IMR-90 (cell line): Measurements from ENCODE around the gene MAP3K9. TPM values are rescaled to one million over a fixed set of nuclear protein-coding genes. Genes with fewer than 3 reads are reported as not detected.

Experiments
- ATAC-seq: fragments of 200-7000 bp; cut with Tn5 transposase; 2 replicates; pipeline ENCODE4 v1.9.1; 2020; ENCODE audit warnings: low read depth, mild to moderate bottlenecking, moderate library complexity
- BruUV-seq: library from RNA; stranded (reverse); fragments of 400-500 nt; replicated peaks from 2 replicates; lab custom pipeline; 2021; lab: Mats Ljungman, UMichigan
- CTCF ChIA-PET: fragments of 300-600 bp; formaldehyde crosslinking; extraction: SDS; loops from one replicate; lab custom pipeline; 2021; ENCODE audit warnings: antibody characterized with exemption; lab: Yijun Ruan, JAX
- POLR2A ChIA-PET: fragments of 300-600 bp; sonication (Branson Sonifier 250); formaldehyde crosslinking; loops from one replicate; lab custom pipeline; 2022; ENCODE audit warnings: antibody characterized with exemption; ENCODE audit not compliant: unreplicated experiment; lab: Charles Lee
- DNase-seq: peaks from one replicate; pipeline ENCODE4 v3.0.0; 2013
- H2AFZ ChIP-seq: replicated peaks from 2 replicates; pipeline ENCODE3; 2013; ENCODE audit warnings: low read length, mild to moderate bottlenecking; ENCODE audit not compliant: poor library complexity
- H2AK5ac ChIP-seq: 2 replicates; pipeline ENCODE4 v1.6.1; 2013; ENCODE audit warnings: low read depth, low read length, inconsistent platforms
- H2AK9ac ChIP-seq: replicated peaks from 2 replicates; pipeline ENCODE3; 2013; ENCODE audit warnings: mild to moderate bottlenecking, low read depth, low read length, moderate library complexity; ENCODE audit not compliant: poor library complexity
- H2BK120ac ChIP-seq: 2 replicates; pipeline ENCODE4 v1.6.1; 2013; ENCODE audit warnings: low read depth, low read length, inconsistent platforms
- H2BK15ac ChIP-seq: 3 replicates; pipeline ENCODE4 v1.6.1; 2013; ENCODE audit warnings: low read depth, low read length, inconsistent platforms
- H2BK20ac ChIP-seq: 2 replicates; pipeline ENCODE4 v1.6.1; 2013; ENCODE audit warnings: low read depth, mild to moderate bottlenecking, inconsistent platforms, low read length, moderate library complexity
- H2BK5ac ChIP-seq: 2 replicates; pipeline ENCODE4 v1.6.1; 2013; ENCODE audit warnings: mild to moderate bottlenecking, low read depth, low read length, inconsistent platforms; ENCODE audit not compliant: poor library complexity, severe bottlenecking
- H3K14ac ChIP-seq: replicated peaks from 2 replicates; pipeline ENCODE4 v1.6.1; 2013; ENCODE audit warnings: low read depth, low read length, inconsistent platforms
- H3K18ac ChIP-seq: 2 replicates; pipeline ENCODE4 v1.6.1; 2013; ENCODE audit warnings: low read depth, low read length, control low read depth
- H3K23ac ChIP-seq: 2 replicates; pipeline ENCODE4 v1.6.1; 2013; ENCODE audit warnings: low read depth, low read length, inconsistent platforms
- H3K27ac ChIP-seq: 2 replicates; pipeline ENCODE4 v1.5.1; 2013; ENCODE audit warnings: mild to moderate bottlenecking, control low read depth, low read length; ENCODE audit not compliant: insufficient read depth
- H3K27me3 ChIP-seq: 2 replicates; pipeline ENCODE4 v1.6.1; 2013; ENCODE audit warnings: low read length; ENCODE audit not compliant: control insufficient read depth, insufficient read depth
- H3K36me3 ChIP-seq: 2 replicates; pipeline ENCODE4 v1.6.1; 2013; ENCODE audit warnings: low read length, mixed read lengths; ENCODE audit not compliant: control insufficient read depth, insufficient read depth
- H3K4ac ChIP-seq: 2 replicates; pipeline ENCODE4 v1.6.1; 2013; ENCODE audit warnings: low read depth, low read length, inconsistent platforms
- H3K4me1 ChIP-seq: 2 replicates; pipeline ENCODE4 v1.6.1; 2013; ENCODE audit warnings: low read length, mixed read lengths; ENCODE audit not compliant: control insufficient read depth, insufficient read depth
- H3K4me2 ChIP-seq: 2 replicates; pipeline ENCODE4 v1.6.1; 2013; ENCODE audit warnings: low read depth, mild to moderate bottlenecking, control low read depth, low read length, moderate library complexity
- H3K4me3 ChIP-seq: 2 replicates; pipeline ENCODE4 v1.5.1; 2013; ENCODE audit warnings: low read depth, mild to moderate bottlenecking, control low read depth, low read length, moderate library complexity; ENCODE audit not compliant: insufficient read depth
- H3K56ac ChIP-seq: 2 replicates; pipeline ENCODE4 v1.6.1; 2013; ENCODE audit warnings: low read length, inconsistent platforms; ENCODE audit not compliant: insufficient read depth; ENCODE audit errors: extremely low read depth
- H3K79me1 ChIP-seq, 2 experiments: 2 replicates each; pipeline ENCODE4 v1.6.1; 2013; ENCODE audit warnings: low read length in 2 of 2, inconsistent platforms in 1 of 2, low read depth in 1 of 2
- H3K9ac ChIP-seq: 2 replicates; pipeline ENCODE4 v1.6.1; 2013; ENCODE audit warnings: low read depth, low read length, control low read depth
- H3K9me1 ChIP-seq: 2 replicates; pipeline ENCODE4 v1.6.1; 2013; ENCODE audit warnings: low read length, inconsistent platforms; ENCODE audit not compliant: insufficient read depth
- H3K9me3 ChIP-seq: 2 replicates; pipeline ENCODE4 v1.6.1; 2013; ENCODE audit warnings: low read length; ENCODE audit not compliant: control insufficient read depth, insufficient read depth
- H4K20me1 ChIP-seq: 2 replicates; pipeline ENCODE4 v1.6.1; 2013; ENCODE audit warnings: low read length, inconsistent platforms; ENCODE audit not compliant: insufficient read depth
- H4K5ac ChIP-seq: 2 replicates; pipeline ENCODE4 v1.6.1; 2013; ENCODE audit warnings: mild to moderate bottlenecking, low read depth, low read length, control low read depth
- H4K8ac ChIP-seq, 2 experiments: 2 replicates each; pipeline ENCODE4 v1.6.1; 2013; ENCODE audit warnings: low read depth in 2 of 2, low read length in 2 of 2, control low read depth in 1 of 2, inconsistent platforms in 1 of 2
- H4K91ac ChIP-seq: 2 replicates; pipeline ENCODE4 v1.6.1; 2013; ENCODE audit warnings: low read depth, low read length, inconsistent platforms; ENCODE audit not compliant: insufficient read depth
- BHLHE40 ChIP-seq: fragments of 150-350 bp; IDR thresholded peaks from 2 replicates; pipeline ENCODE4 v1.6.1; 2016; ENCODE audit warnings: mild to moderate bottlenecking, low read depth, low read length
- CHD1 ChIP-seq: IDR thresholded peaks from 2 replicates; pipeline ENCODE4 v1.6.1; 2012; ENCODE audit warnings: low read depth, low read length, improper control_type of control experiment
- FOS ChIP-seq: fragments of 150-350 bp; IDR thresholded peaks from 2 replicates; pipeline ENCODE4 v1.6.1; 2016; ENCODE audit warnings: low read depth, low read length
- MAFK ChIP-seq: IDR thresholded peaks from 2 replicates; pipeline ENCODE4 v1.6.1; 2012; ENCODE audit warnings: low read depth, low read length, improper control_type of control experiment
- MXI1 ChIP-seq: IDR thresholded peaks from 2 replicates; pipeline ENCODE4 v1.6.1; 2012; ENCODE audit warnings: low read depth, mild to moderate bottlenecking, low read length, moderate library complexity, borderline replicate concordance
- NFE2L2 ChIP-seq: fragments of 150-350 bp; IDR thresholded peaks from 2 replicates; pipeline ENCODE4 v1.6.1; 2016; ENCODE audit warnings: low read depth, mild to moderate bottlenecking, low read length
- POLR2A ChIP-seq: IDR thresholded peaks from 2 replicates; pipeline ENCODE4 v1.6.1; 2012; ENCODE audit warnings: mild to moderate bottlenecking, low read depth, low read length
- RAD21 ChIP-seq: IDR thresholded peaks from 2 replicates; pipeline ENCODE4 v1.6.1; 2012; ENCODE audit warnings: low read length, improper control_type of control experiment
- RCOR1 ChIP-seq: IDR thresholded peaks from 2 replicates; pipeline ENCODE4 v1.6.1; 2012; ENCODE audit warnings: mild to moderate bottlenecking, low read length, improper control_type of control experiment; ENCODE audit not compliant: insufficient replicate concordance
- RFX5 ChIP-seq: IDR thresholded peaks from 2 replicates; pipeline ENCODE4 v1.8.0; 2012; ENCODE audit warnings: low read depth, mild to moderate bottlenecking, low read length, moderate library complexity
- USF2 ChIP-seq: fragments of 150-350 bp; IDR thresholded peaks from 2 replicates; pipeline ENCODE4 v1.6.1; 2017; ENCODE audit warnings: mild to moderate bottlenecking, antibody characterized with exemption, low read length, low read depth
- WGBS, 2 experiments: methylation state at CpG; one replicate each; pipeline versions ENCODE4 v1.1.5 to v1.1.7; 2013; ENCODE audit warnings: missing lambda C conversion rate in 2 of 2; ENCODE audit not compliant: insufficient read length in 1 of 2; ENCODE audit errors: extremely low coverage in 2 of 2; 5-methylcytosine and 5-hydroxymethylcytosine counted together
- dilution Hi-C: fragments of 300-500 bp; cut with HindIII; formaldehyde crosslinking; loops from one replicate; pipeline ENCODE4 v1.14.3; 2018; ENCODE audit warnings: low sequenced_read_pairs; ENCODE audit not compliant: unreplicated experiment
- in situ Hi-C: fragments of 300-500 bp; cut with MboI; formaldehyde crosslinking; loops from 3 replicates; pipeline ENCODE4 v1.14.3; 2019; ENCODE audit warnings: low sequenced_read_pairs, inconsistent platforms, mixed read lengths
- intact Hi-C: fragments of 100-400 bp; cut with micrococcal nuclease; formaldehyde crosslinking; loops from 2 replicates; pipeline ENCODE4 v1.10.0; 2022
- polyA plus RNA-seq, 3 experiments: library from polyadenylated mRNA; depleted of rRNA; stranded (reverse); fragments of >200 nt; gene quantifications; 2 replicates each; pipeline ENCODE4 v1.2.3, GENCODE V29; 2012; ENCODE audit warnings: low replicate concordance in 1 of 3
- total RNA-seq: library from RNA; depleted of rRNA; stranded (reverse); fragments of >200 nt; gene quantifications from 2 replicates; pipeline ENCODE4 v1.2.3, GENCODE V29; 2012
- TF ChIP-seq, protein P1 (sequence below): fragments of 150-350 bp; IDR thresholded peaks from 2 replicates; pipeline ENCODE4 v1.6.1; 2016; ENCODE audit warnings: low read depth, mild to moderate bottlenecking, low read length, moderate library complexity, borderline replicate concordance
- TF ChIP-seq, protein P2 (sequence below): conservative IDR thresholded peaks from 2 replicates; pipeline ENCODE4 v1.5.1; 2012; ENCODE audit warnings: mild to moderate bottlenecking, low read depth, low read length, improper control_type of control experiment

Gene MAP3K9
- total and polyA plus RNA-seq, 2 of the 4 experiments (the other 2 are of a cell fraction), result 0.17 to 0.18 TPM

DNA sequence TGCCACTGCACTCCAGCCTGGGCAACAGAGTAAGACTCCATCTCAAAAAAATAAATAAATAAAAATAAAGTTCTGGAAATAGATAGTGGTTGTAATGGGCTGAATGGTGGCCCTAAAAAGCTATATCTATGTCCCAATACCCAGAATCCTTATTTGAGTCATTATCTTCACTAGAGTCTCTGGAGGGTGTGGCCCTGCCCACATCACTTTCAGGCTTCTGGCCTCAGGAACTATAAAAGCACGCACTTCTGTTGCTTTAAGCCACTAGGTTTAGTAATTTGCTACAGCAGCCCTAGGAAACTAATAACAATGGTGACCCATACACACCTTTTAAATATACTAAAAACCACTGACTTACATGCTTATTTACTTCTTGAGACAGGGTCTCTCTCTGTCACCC lies 49.9 kb downstream of the MAP3K9 start:
- Histone ChIP-seq H3K56ac (no peak overlapping the region), H4K20me1 (no peaks in the 10 kb centered on the region), H2AFZ (no peak overlapping the region), H3K27ac (no peak overlapping the region), H3K27me3 (no peaks in the 10 kb centered on the region), H3K4me1 (no peaks in the 10 kb centered on the region), H3K4me2 (no peak overlapping the region), H3K14ac (no peak overlapping the region), H3K9ac (no peak overlapping the region), H2AK5ac (no peak overlapping the region), H3K23ac (no peak overlapping the region), H4K8ac (no peak overlapping the region), H3K4ac (no peak overlapping the region), H2BK20ac (no peak overlapping the region), H3K79me1 (no peaks in the 10 kb centered on the region), H3K9me3 (no peaks in the 10 kb centered on the region), H4K91ac (no peak overlapping the region), H2AK9ac (no peak overlapping the region), H3K18ac (no peak overlapping the region), H3K9me1 (no peaks in the 10 kb centered on the region), H3K4me3 (no peak overlapping the region), H4K5ac (no peak overlapping the region), H2BK5ac (no peak overlapping the region), H2BK120ac (no peak overlapping the region), H3K36me3 (no peaks in the 10 kb centered on the region), H2BK15ac (no peak overlapping the region)
- DNase-seq (no peak), ATAC-seq (no peak)
- intact Hi-C loops (no loop called here), in situ Hi-C loops (no loop called here), dilution Hi-C loops (no loop called here)
- BruUV-seq, result no TSS peak
- POLR2A ChIA-PET, result interaction anchor here (0.5 kb wide), 1 partner anchor 618 kb away, joined by 3 read pairs; no protein-coding TSS in a partner anchor
- WGBS, 2 experiments, result 83% methylated on average over 1 of the region's 1 CpG; no CpG with 5 or more reads in 1 of the 2 experiments
- TF ChIP-seq BHLHE40 (no peak), RAD21 (no peak), CHD1 (no peak), RFX5 (no peak), MAFK (no peak), RCOR1 (no peak), POLR2A (no peak), MXI1 (no peak), FOS (no peak), USF2 (no peak), NFE2L2 (no peak)
- TF ChIP-seq, protein P1, sequence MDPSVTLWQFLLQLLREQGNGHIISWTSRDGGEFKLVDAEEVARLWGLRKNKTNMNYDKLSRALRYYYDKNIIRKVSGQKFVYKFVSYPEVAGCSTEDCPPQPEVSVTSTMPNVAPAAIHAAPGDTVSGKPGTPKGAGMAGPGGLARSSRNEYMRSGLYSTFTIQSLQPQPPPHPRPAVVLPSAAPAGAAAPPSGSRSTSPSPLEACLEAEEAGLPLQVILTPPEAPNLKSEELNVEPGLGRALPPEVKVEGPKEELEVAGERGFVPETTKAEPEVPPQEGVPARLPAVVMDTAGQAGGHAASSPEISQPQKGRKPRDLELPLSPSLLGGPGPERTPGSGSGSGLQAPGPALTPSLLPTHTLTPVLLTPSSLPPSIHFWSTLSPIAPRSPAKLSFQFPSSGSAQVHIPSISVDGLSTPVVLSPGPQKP, result no peak
- TF ChIP-seq, protein P2, sequence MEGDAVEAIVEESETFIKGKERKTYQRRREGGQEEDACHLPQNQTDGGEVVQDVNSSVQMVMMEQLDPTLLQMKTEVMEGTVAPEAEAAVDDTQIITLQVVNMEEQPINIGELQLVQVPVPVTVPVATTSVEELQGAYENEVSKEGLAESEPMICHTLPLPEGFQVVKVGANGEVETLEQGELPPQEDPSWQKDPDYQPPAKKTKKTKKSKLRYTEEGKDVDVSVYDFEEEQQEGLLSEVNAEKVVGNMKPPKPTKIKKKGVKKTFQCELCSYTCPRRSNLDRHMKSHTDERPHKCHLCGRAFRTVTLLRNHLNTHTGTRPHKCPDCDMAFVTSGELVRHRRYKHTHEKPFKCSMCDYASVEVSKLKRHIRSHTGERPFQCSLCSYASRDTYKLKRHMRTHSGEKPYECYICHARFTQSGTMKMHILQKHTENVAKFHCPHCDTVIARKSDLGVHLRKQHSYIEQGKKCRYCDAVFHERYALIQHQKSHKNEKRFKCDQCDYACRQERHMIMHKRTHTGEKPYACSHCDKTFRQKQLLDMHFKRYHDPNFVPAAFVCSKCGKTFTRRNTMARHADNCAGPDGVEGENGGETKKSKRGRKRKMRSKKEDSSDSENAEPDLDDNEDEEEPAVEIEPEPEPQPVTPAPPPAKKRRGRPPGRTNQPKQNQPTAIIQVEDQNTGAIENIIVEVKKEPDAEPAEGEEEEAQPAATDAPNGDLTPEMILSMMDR, result no peak
- CTCF ChIA-PET, result no interaction called here
